ENCODE data around the gene TMEM143. TPM values are rescaled to one million over a fixed set of nuclear protein-coding genes. Genes with fewer than 3 reads are reported as not detected.

Gene TMEM143
- total RNA-seq, 4 donors from 2014 or later, result 2.8 to 13.1 (median 6.6) TPM

- no peak overlapping the region for H3K27ac ChIP-seq
- WGBS, 2 donors (ENCODE audit: low coverage in 1 of 2), result 88 to 100% methylated on average over 1 of the region's 1 CpG
- H3K9me3 ChIP-seq, result no peaks in the 10 kb centered on the region
- H3K4me3 ChIP-seq, result no peak overlapping the region
- H3K36me3 ChIP-seq, result no peaks in the 10 kb centered on the region
- no peak for ATAC-seq
- no peaks in the 10 kb centered on the region for H3K4me1 ChIP-seq
- H3K27me3 ChIP-seq, result no peaks in the 10 kb centered on the region
- TF ChIP-seq CTCF (IDR thresholded peaks at IDR 0.05) (no peak), POLR2AphosphoS5 (IDR thresholded peaks at IDR 0.05) (no peak), POLR2A (IDR thresholded peaks at IDR 0.05) (no peak), EP300 (IDR thresholded peaks at IDR 0.05) (no peak)
Measured at GRCh38 chr19:48301886-48302599, 61.7 kb downstream of the TMEM143 start.

- H3K4me3 ChIP-seq, result no peak overlapping the region
- no CpG with 5 or more reads among the region's 16 CpGs for WGBS, 2 donors (ENCODE audit: low coverage in 1 of 2)
- H3K27ac ChIP-seq, result no peak overlapping the region
- H3K27me3 ChIP-seq, result peaks cover 21% of the 10 kb centered on the region
- no peaks in the 10 kb centered on the region for H3K9me3 ChIP-seq
- ATAC-seq, result no peak
- H3K4me1 ChIP-seq, result no peaks in the 10 kb centered on the region
- no peaks in the 10 kb centered on the region for H3K36me3 ChIP-seq
- TF ChIP-seq POLR2A (IDR thresholded peaks at IDR 0.05) (no peak), EP300 (IDR thresholded peaks at IDR 0.05) (no peak), POLR2AphosphoS5 (IDR thresholded peaks at IDR 0.05) (no peak), CTCF (IDR thresholded peaks at IDR 0.05) (no peak)
Measured at GRCh38 chr19:48297975-48298374, 65.8 kb downstream of the TMEM143 start.

GRCh38 chr19:48296963-48297734, 66.6 kb downstream of the TMEM143 start:
- H3K36me3 ChIP-seq, result no peaks in the 10 kb centered on the region
- no peak overlapping the region for H3K27ac ChIP-seq
- ATAC-seq, result no peak
- H3K4me1 ChIP-seq, result no peaks in the 10 kb centered on the region
- H3K27me3 ChIP-seq, result peaks cover 21% of the 10 kb centered on the region
- 91% methylated on average over 16 of the region's 42 CpGs; no CpG with 5 or more reads in 1 of the 2 donors for WGBS, 2 donors (ENCODE audit: low coverage in 1 of 2)
- no peak overlapping the region for H3K4me3 ChIP-seq
- no peaks in the 10 kb centered on the region for H3K9me3 ChIP-seq
- TF ChIP-seq EP300 (IDR thresholded peaks at IDR 0.05) (no peak), CTCF (IDR thresholded peaks at IDR 0.05) (no peak), POLR2AphosphoS5 (IDR thresholded peaks at IDR 0.05) (no peak), POLR2A (IDR thresholded peaks at IDR 0.05) (no peak)

GRCh38 chr19:48295458-48295857, 68.3 kb downstream of the TMEM143 start:
- TF ChIP-seq CTCF (IDR thresholded peaks at IDR 0.05) (no peak), POLR2AphosphoS5 (IDR thresholded peaks at IDR 0.05) (no peak), POLR2A (IDR thresholded peaks at IDR 0.05) (no peak), EP300 (IDR thresholded peaks at IDR 0.05) (no peak)
- 75% methylated on average over 1 of the region's 10 CpGs; no CpG with 5 or more reads in 1 of the 2 donors for WGBS, 2 donors (ENCODE audit: low coverage in 1 of 2)
- Histone ChIP-seq H3K4me1 (peaks cover 0 to 13% (median 4%) of the 10 kb centered on the region in 3 donors), H3K9me3 (no peaks in the 10 kb centered on the region), H3K4me3 (no peak overlapping the region), H3K27me3 (peaks cover 27% of the 10 kb centered on the region), H3K27ac (no peak overlapping the region), H3K36me3 (no peaks in the 10 kb centered on the region)
- no peak for ATAC-seq
